K562 treated with DMSO at 1 percent for 4 hours (cell line): Measurements from ENCODE around the gene CLIC6. TPM values are rescaled to one million over a fixed set of nuclear protein-coding genes. Genes with fewer than 3 reads are reported as not detected.

Experiments used
- total RNA-seq: library from RNA; unstranded; fragments of 300-600 nt; gene quantifications from 2 replicates; pipeline ENCODE4 v1.2.3, GENCODE V29; 2022; ENCODE audit not compliant: insufficient read depth

Gene CLIC6
- total RNA-seq = not detected in 2 replicates

DNA sequence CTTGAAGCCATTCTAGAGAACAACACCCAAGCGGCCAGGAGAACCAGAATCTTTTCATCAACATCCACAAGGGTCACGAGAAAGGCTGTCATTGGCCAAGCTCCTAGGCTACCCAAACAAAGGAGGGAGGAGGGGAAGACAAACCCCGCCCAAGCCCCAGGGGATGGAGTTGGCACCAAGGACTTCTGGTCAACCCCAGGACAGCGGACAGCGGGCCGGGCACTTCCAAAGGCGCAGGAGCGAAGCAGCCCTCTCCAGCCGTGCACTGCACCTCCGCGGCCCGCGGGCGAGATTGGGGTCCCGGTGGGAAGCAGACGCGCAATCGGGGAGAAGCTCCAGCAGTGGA, at the start of gene CLIC6:
CLIC6 (plus strand) TSS at position 192 of the 346 bp plus-strand sequence. CDS start 395 bp downstream, outside the sequence.

Other genes starting within 250 kb of the CLIC6 start
- not detected in 2 replicates for gene SMIM34, start 245.0 kb upstream of the CLIC6 start, total RNA-seq
- gene KCNE1, start 156.8 kb upstream of the CLIC6 start, total RNA-seq = not detected in 2 replicates
- gene RCAN1, start 53.9 kb upstream of the CLIC6 start, total RNA-seq = 17.7 and 19.1 TPM in 2 replicates